PC-9 (cell line): ENCODE data around the gene DOP1A. TPM values are rescaled to one million over a fixed set of nuclear protein-coding genes. Genes with fewer than 3 reads are reported as not detected.

Source experiments
- BruUV-seq: library from RNA; stranded (reverse); fragments of 400-500 nt; replicated peaks from 2 replicates; lab custom pipeline; 2021; lab: Mats Ljungman, UMichigan
- CTCF ChIA-PET: fragments of 300-600 bp; sonication (Branson Sonifier 250); formaldehyde crosslinking; loops from one replicate; lab custom pipeline; 2022; ENCODE audit warnings: antibody characterized with exemption; lab: Charles Lee
- POLR2A ChIA-PET: fragments of 300-600 bp; sonication (Branson Sonifier 250); formaldehyde crosslinking; loops from one replicate; lab custom pipeline; 2022; ENCODE audit warnings: antibody characterized with exemption; ENCODE audit not compliant: unreplicated experiment; lab: Charles Lee
- DNase-seq, 2 experiments: peaks; one replicate each; pipeline versions ENCODE4 v3.0.0 to v3.0.0-alpha.2; 2015 to 2022; ENCODE audit warnings: mixed read lengths in 1 of 2
- H2AFZ ChIP-seq: fragments of 200-600 bp; sonication (generic); 2 replicates; pipeline ENCODE4 v1.8.1; 2017; ENCODE audit warnings: antibody characterized with exemption
- H3F3A ChIP-seq: fragments of 200-600 bp; sonication (generic); 2 replicates; pipeline ENCODE4 v1.8.1; 2017; ENCODE audit warnings: antibody characterized with exemption, mild to moderate bottlenecking, low read depth; ENCODE audit not compliant: insufficient read depth
- H3K27ac ChIP-seq: fragments of 200-600 bp; sonication (generic); 2 replicates; pipeline ENCODE4 v1.6.1; 2016; ENCODE audit warnings: mixed run types
- H3K27me3 ChIP-seq: fragments of 200-600 bp; sonication (generic); 2 replicates; pipeline ENCODE4 v1.6.1; 2016; ENCODE audit warnings: low read depth, mixed run types; ENCODE audit not compliant: insufficient read depth
- H3K36me3 ChIP-seq: fragments of 200-600 bp; sonication (generic); 2 replicates; pipeline ENCODE4 v1.6.1; 2016; ENCODE audit warnings: low read depth, mixed run types
- H3K4me1 ChIP-seq: fragments of 200-600 bp; sonication (generic); replicated peaks from 2 replicates; pipeline ENCODE4 v1.6.1; 2016; ENCODE audit warnings: mixed run types; ENCODE audit not compliant: insufficient read depth
- H3K4me2 ChIP-seq: fragments of 200-600 bp; sonication (generic); 2 replicates; pipeline ENCODE4 v1.6.1; 2017; ENCODE audit warnings: mixed run types
- H3K4me3 ChIP-seq: fragments of 200-600 bp; sonication (generic); 2 replicates; pipeline ENCODE4 v1.6.1; 2016; ENCODE audit warnings: mixed run types
- H3K79me2 ChIP-seq: fragments of 200-600 bp; sonication (generic); 2 replicates; pipeline ENCODE4 v1.6.1; 2017; ENCODE audit warnings: low read depth, mixed run types
- H3K9me2 ChIP-seq: fragments of 200-600 bp; sonication (generic); 2 replicates; pipeline ENCODE4 v1.8.1; 2017; ENCODE audit warnings: mild to moderate bottlenecking; ENCODE audit not compliant: insufficient read depth
- H3K9me3 ChIP-seq: fragments of 200-600 bp; sonication (generic); 2 replicates; pipeline ENCODE4 v1.8.1; 2016; ENCODE audit warnings: low read depth; ENCODE audit not compliant: insufficient read depth
- H4K20me1 ChIP-seq: fragments of 200-600 bp; sonication (generic); 2 replicates; pipeline ENCODE4 v1.8.1; 2017; ENCODE audit not compliant: insufficient read depth
- CTCF ChIP-seq: fragments of 200-600 bp; sonication (generic); conservative IDR thresholded peaks from 2 replicates; pipeline ENCODE4 v1.6.1; 2017; ENCODE audit warnings: mixed run types, antibody characterized with exemption, mild to moderate bottlenecking, moderate library complexity
- EZH2 ChIP-seq: fragments of 200-600 bp; sonication (generic); IDR thresholded peaks from 2 replicates; pipeline ENCODE4 v1.8.0; 2017; ENCODE audit warnings: antibody characterized with exemption, low read depth
- intact Hi-C: fragments of 100-400 bp; cut with micrococcal nuclease; formaldehyde crosslinking; loops from one replicate; pipeline ENCODE4 v1.10.0; 2022; ENCODE audit not compliant: unreplicated experiment
- total RNA-seq: library from RNA; stranded (reverse); gene quantifications from 2 replicates; pipeline ENCODE4 v1.2.3, GENCODE V29; 2021

Gene DOP1A
- total RNA-seq, 1 experiment from 2014 or later = 3.9 TPM

- Histone ChIP-seq H3K36me3 (no peaks in the 10 kb centered on the region), H3F3A (no peaks in the 10 kb centered on the region), H3K4me2 (no peak overlapping the region), H3K9me2 (no peaks in the 10 kb centered on the region), H3K27ac (no peak overlapping the region), H3K4me3 (no peak overlapping the region), H3K4me1 (no peaks in the 10 kb centered on the region), H3K27me3 (no peaks in the 10 kb centered on the region), H3K9me3 (no peaks in the 10 kb centered on the region), H3K79me2 (no peaks in the 10 kb centered on the region), H4K20me1 (no peaks in the 10 kb centered on the region), H2AFZ (no peak overlapping the region)
- ChIA-PET CTCF (no interaction called here), POLR2A (no interaction called here)
- DNase-seq = no peak
- intact Hi-C loops = no loop called here
- TF ChIP-seq CTCF = no peak
- no peak for TF ChIP-seq EZH2
- BruUV-seq = no TSS peak
These were observed 115.8 kb downstream of the DOP1A start for GRCh38 chr6:83183082-83183828.

GRCh38 chr6:83185096-83185495 lies 117.6 kb downstream of the DOP1A start:
- no peaks in the 10 kb centered on the region for H3K9me2 ChIP-seq
- CTCF ChIA-PET = no interaction called here
- H4K20me1 ChIP-seq = no peaks in the 10 kb centered on the region
- no peaks in the 10 kb centered on the region for H3K9me3 ChIP-seq
- H3K27ac ChIP-seq = no peak overlapping the region
- BruUV-seq = no TSS peak
- no peak for TF ChIP-seq EZH2
- no peak for TF ChIP-seq CTCF
- no peak overlapping the region for H3K4me2 ChIP-seq
- intact Hi-C loops = no loop called here
- H3F3A ChIP-seq = no peaks in the 10 kb centered on the region
- H3K36me3 ChIP-seq = no peaks in the 10 kb centered on the region
- no peaks in the 10 kb centered on the region for H3K79me2 ChIP-seq
- H3K4me1 ChIP-seq = no peaks in the 10 kb centered on the region
- DNase-seq = no peak
- POLR2A ChIA-PET = interaction anchor here (0.6 kb wide), 1 partner anchor 51 kb away, joined by 3 read pairs; no protein-coding TSS in a partner anchor
- H3K27me3 ChIP-seq = no peaks in the 10 kb centered on the region
- no peak overlapping the region for H2AFZ ChIP-seq
- H3K4me3 ChIP-seq = no peak overlapping the region

- Histone ChIP-seq H3K4me3 (no peak overlapping the region), H3F3A (no peaks in the 10 kb centered on the region), H3K79me2 (peaks cover 9% of the 10 kb centered on the region), H4K20me1 (no peaks in the 10 kb centered on the region), H3K4me2 (no peak overlapping the region), H3K27ac (no peak overlapping the region), H3K27me3 (no peaks in the 10 kb centered on the region), H3K9me2 (no peaks in the 10 kb centered on the region), H3K36me3 (no peaks in the 10 kb centered on the region), H3K9me3 (no peaks in the 10 kb centered on the region), H2AFZ (no peak overlapping the region), H3K4me1 (peaks cover 3% of the 10 kb centered on the region; the same call in 1 of the 2 replicates)
- no TSS peak for BruUV-seq
- intact Hi-C loops = no loop called here
- TF ChIP-seq EZH2 (no peak), CTCF (no peak)
- POLR2A ChIA-PET = interaction anchor here (0.7 kb wide), 1 partner anchor 240 kb away, joined by 5 read pairs; no protein-coding TSS in a partner anchor
- DNase-seq = no peak
- CTCF ChIA-PET = no interaction called here
These were observed 121.0 kb downstream of the DOP1A start for GRCh38 chr6:83188501-83188900.
